Mesenchymal stem cell (in vitro differentiated cells and primary cell): ENCODE results near the gene LBR.

ENCODE experiments used
- DNase-seq: peaks from one replicate; pipeline ENCODE4 v3.0.0-alpha.2; 2013
- H2AFZ ChIP-seq: one replicate; pipeline ENCODE4 v1.6.1; 2013; ENCODE audit warnings: low read depth, mild to moderate bottlenecking, control low read depth, inconsistent platforms, low read length, moderate library complexity
- H2AK5ac ChIP-seq: 2 replicates; pipeline ENCODE4 v1.6.1; 2013; ENCODE audit warnings: low read length, moderate library complexity, mild to moderate bottlenecking, inconsistent platforms; ENCODE audit not compliant: severe bottlenecking
- H2BK120ac ChIP-seq: one replicate; pipeline ENCODE4 v1.6.1; 2013; ENCODE audit warnings: low read depth, mild to moderate bottlenecking, inconsistent platforms, low read length, moderate library complexity
- H2BK12ac ChIP-seq, 2 experiments: one replicate each; pipeline ENCODE4 v1.6.1; 2013; ENCODE audit warnings: inconsistent platforms in 2 of 2, low read length in 2 of 2, mild to moderate bottlenecking in 2 of 2, moderate library complexity in 2 of 2, control low read depth in 1 of 2
- H2BK15ac ChIP-seq: one replicate; pipeline ENCODE4 v1.6.1; 2013; ENCODE audit warnings: mild to moderate bottlenecking, low read depth, inconsistent platforms; ENCODE audit not compliant: poor library complexity, severe bottlenecking
- H2BK5ac ChIP-seq: 2 replicates; pipeline ENCODE4 v1.6.1; 2013; ENCODE audit warnings: low read depth, mild to moderate bottlenecking, low read length, control low read depth, inconsistent platforms; ENCODE audit not compliant: poor library complexity, severe bottlenecking
- H3K14ac ChIP-seq, 2 experiments: one replicate each; pipeline ENCODE4 v1.6.1; 2013; ENCODE audit warnings: inconsistent platforms in 2 of 2, low read length in 2 of 2, control low read depth in 1 of 2, mild to moderate bottlenecking in 1 of 2, moderate library complexity in 1 of 2
- H3K18ac ChIP-seq, 2 experiments: one replicate each; pipeline ENCODE4 v1.6.1; 2013; ENCODE audit warnings: inconsistent platforms in 2 of 2, low read length in 2 of 2, control low read depth in 1 of 2, low read depth in 1 of 2, mild to moderate bottlenecking in 1 of 2
- H3K23ac ChIP-seq, 2 experiments: one replicate each; pipeline ENCODE4 v1.6.1; 2013; ENCODE audit warnings: inconsistent platforms in 2 of 2, low read length in 2 of 2, mild to moderate bottlenecking in 2 of 2, moderate library complexity in 2 of 2, control low read depth in 1 of 2
- H3K27ac ChIP-seq: 2 replicates; pipeline ENCODE4 v1.5.1; 2013; ENCODE audit warnings: mild to moderate bottlenecking, moderate library complexity, low read length, control low read depth, inconsistent platforms; ENCODE audit not compliant: poor library complexity, severe bottlenecking
- H3K27me3 ChIP-seq, 2 experiments: 2 replicates each; pipeline versions ENCODE4 v1.6.1 to v1.7.0; 2013; ENCODE audit warnings: low read length in 2 of 2, mild to moderate bottlenecking in 2 of 2, moderate library complexity in 2 of 2, control low read depth in 1 of 2, inconsistent platforms in 1 of 2; ENCODE audit not compliant: control insufficient read depth in 1 of 2, insufficient read depth in 1 of 2
- H3K36me3 ChIP-seq, 2 experiments: 2 replicates each; pipeline versions ENCODE4 v1.6.1 to v1.7.0; 2013; ENCODE audit warnings: low read length in 2 of 2, control low read depth in 1 of 2, inconsistent platforms in 1 of 2, low read depth in 1 of 2, mild to moderate bottlenecking in 1 of 2; ENCODE audit not compliant: insufficient read depth in 2 of 2, control insufficient read depth in 1 of 2
- H3K4ac ChIP-seq, 2 experiments: one replicate each; pipeline ENCODE4 v1.6.1; 2013; ENCODE audit warnings: inconsistent platforms in 2 of 2, low read length in 2 of 2, mild to moderate bottlenecking in 2 of 2, moderate library complexity in 2 of 2, control low read depth in 1 of 2, low read depth in 1 of 2
- H3K4me1 ChIP-seq: 2 replicates; pipeline ENCODE4 v1.6.1; 2013; ENCODE audit warnings: low read depth, low read length, control low read depth; ENCODE audit not compliant: control insufficient read depth, insufficient read depth
- H3K4me2 ChIP-seq: 2 replicates; pipeline ENCODE4 v1.6.1; 2013; ENCODE audit warnings: low read length, mild to moderate bottlenecking, inconsistent platforms; ENCODE audit not compliant: poor library complexity, severe bottlenecking
- H3K4me3 ChIP-seq, 2 experiments: 2 replicates each; pipeline versions ENCODE4 v1.5.1 to v1.7.0; 2013; ENCODE audit warnings: low read length in 2 of 2, mild to moderate bottlenecking in 2 of 2, control low read depth in 1 of 2, low read depth in 1 of 2; ENCODE audit not compliant: insufficient read depth in 1 of 2
- H3K79me1 ChIP-seq: replicated peaks from 2 replicates; pipeline ENCODE4 v1.6.1; 2013; ENCODE audit warnings: mild to moderate bottlenecking, control low read depth, low read length, inconsistent platforms; ENCODE audit not compliant: poor library complexity, severe bottlenecking
- H3K9ac ChIP-seq: 2 replicates; pipeline ENCODE4 v1.7.0; 2013; ENCODE audit warnings: mild to moderate bottlenecking, low read length, moderate library complexity
- H3K9me3 ChIP-seq: 2 replicates; pipeline ENCODE4 v1.7.0; 2013; ENCODE audit warnings: mild to moderate bottlenecking, low read length; ENCODE audit not compliant: control insufficient read depth
- H4K8ac ChIP-seq: one replicate; pipeline ENCODE4 v1.6.1; 2013; ENCODE audit warnings: inconsistent platforms, mild to moderate bottlenecking, low read length, moderate library complexity
- H4K91ac ChIP-seq: one replicate; pipeline ENCODE4 v1.6.1; 2013; ENCODE audit warnings: mild to moderate bottlenecking, low read length, inconsistent platforms
- WGBS: methylation state at CpG from one replicate; pipeline ENCODE4 v1.1.7; 2013; ENCODE audit warnings: mixed read lengths; 5-methylcytosine and 5-hydroxymethylcytosine counted together

Gene LBR

GRCh38 chr1:225435076-225435475 is 7.2 kb upstream of the LBR start:
- H2BK120ac ChIP-seq, result no peak overlapping the region
- no peak overlapping the region for H2BK15ac ChIP-seq
- no peak overlapping the region for H3K23ac ChIP-seq
- no peak overlapping the region for H3K4me3 ChIP-seq
- H2BK5ac ChIP-seq, result no peak overlapping the region
- H3K14ac ChIP-seq, result no peak overlapping the region
- no peak overlapping the region for H3K27ac ChIP-seq
- no peak overlapping the region for H3K4ac ChIP-seq
- H2AFZ ChIP-seq, result no peak overlapping the region
- peaks cover 0 to 6% of the 10 kb centered on the region in 2 experiments for H3K36me3 ChIP-seq
- no peaks in the 10 kb centered on the region for H3K4me1 ChIP-seq
- no peaks in the 10 kb centered on the region for H3K79me1 ChIP-seq
- H2AK5ac ChIP-seq, result no peak overlapping the region
- no peak overlapping the region for H3K4me2 ChIP-seq
- no peak overlapping the region for H4K91ac ChIP-seq
- 89% methylated on average over 4 of the region's 6 CpGs for WGBS
- H2BK12ac ChIP-seq, result no peak overlapping the region
- DNase-seq, result no peak
- H3K27me3 ChIP-seq, result peaks cover 0 to 18% of the 10 kb centered on the region in 2 experiments
- H3K9ac ChIP-seq, result no peak overlapping the region
- H4K8ac ChIP-seq, result no peak overlapping the region
- no peaks in the 10 kb centered on the region for H3K9me3 ChIP-seq
- H3K18ac ChIP-seq, result no peak overlapping the region

GRCh38 chr1:225434046-225434445 is 6.2 kb upstream of the LBR start:
- 87% methylated on average over 5 of the region's 5 CpGs for WGBS

GRCh38 chr1:225431081-225431863 is 3.4 kb upstream of the LBR start:
- no peaks in the 10 kb centered on the region for H3K79me1 ChIP-seq
- H3K4me2 ChIP-seq, result no peak overlapping the region
- no peak overlapping the region for H3K18ac ChIP-seq
- no peak overlapping the region for H2BK120ac ChIP-seq
- H3K23ac ChIP-seq, result peak overlapping the region in 1 of 2 experiments; percentile 50
- no peak overlapping the region for H3K9ac ChIP-seq
- H2BK12ac ChIP-seq, result peak overlapping the region in 1 of 2 experiments; percentile 42
- no peaks in the 10 kb centered on the region for H3K9me3 ChIP-seq
- peak overlapping the region in 1 of 2 experiments; percentile 18 for H3K14ac ChIP-seq
- H2BK5ac ChIP-seq, result no peak overlapping the region
- no peak overlapping the region for H4K91ac ChIP-seq
- no peak overlapping the region for H4K8ac ChIP-seq
- H3K36me3 ChIP-seq, result peaks cover 0 to 6% of the 10 kb centered on the region in 2 experiments
- no peak for DNase-seq
- no peak overlapping the region for H3K4me3 ChIP-seq
- 95% methylated on average over 36 of the region's 36 CpGs for WGBS
- no peak overlapping the region for H3K27ac ChIP-seq
- peaks cover 0 to 15% of the 10 kb centered on the region in 2 experiments for H3K27me3 ChIP-seq
- no peak overlapping the region for H2AK5ac ChIP-seq
- no peak overlapping the region for H2AFZ ChIP-seq
- H2BK15ac ChIP-seq, result no peak overlapping the region
- H3K4ac ChIP-seq, result no peak overlapping the region
- peaks cover 2% of the 10 kb centered on the region for H3K4me1 ChIP-seq

More at GRCh38 chr1:225434046-225434445, 6.2 kb upstream of the LBR start:
- no peak overlapping the region for H4K8ac ChIP-seq
- no peak overlapping the region for H4K91ac ChIP-seq
- no peak overlapping the region for H2BK15ac ChIP-seq
- no peak overlapping the region for H2BK12ac ChIP-seq
- H3K14ac ChIP-seq, result no peak overlapping the region
- no peak overlapping the region for H3K23ac ChIP-seq
- no peak overlapping the region for H3K4me2 ChIP-seq
- no peak overlapping the region for H3K9ac ChIP-seq
- no peak overlapping the region for H3K18ac ChIP-seq
- no peak overlapping the region for H3K4ac ChIP-seq
- H3K79me1 ChIP-seq, result no peaks in the 10 kb centered on the region
- H3K9me3 ChIP-seq, result no peaks in the 10 kb centered on the region
- no peak overlapping the region for H2AFZ ChIP-seq
- H3K4me3 ChIP-seq, result no peak overlapping the region
- peaks cover 0 to 18% of the 10 kb centered on the region in 2 experiments for H3K27me3 ChIP-seq
- H2AK5ac ChIP-seq, result no peak overlapping the region
- H2BK5ac ChIP-seq, result no peak overlapping the region
- no peak overlapping the region for H2BK120ac ChIP-seq
- peaks cover 0 to 6% of the 10 kb centered on the region in 2 experiments for H3K36me3 ChIP-seq
- no peaks in the 10 kb centered on the region for H3K4me1 ChIP-seq
- no peak for DNase-seq
- H3K27ac ChIP-seq, result no peak overlapping the region

- Histone ChIP-seq H2BK120ac (no peak overlapping the region), H2AFZ (no peak overlapping the region), H3K9ac (no peak overlapping the region), H2BK12ac (no peak overlapping the region), H3K14ac (no peak overlapping the region), H4K91ac (no peak overlapping the region), H3K79me1 (no peaks in the 10 kb centered on the region), H3K36me3 (peaks cover 0 to 6% of the 10 kb centered on the region in 2 experiments), H2BK5ac (no peak overlapping the region), H3K4me3 (no peak overlapping the region), H3K4ac (no peak overlapping the region), H3K4me2 (peak overlapping the region; percentile 12), H3K27me3 (peaks cover 0 to 10% of the 10 kb centered on the region in 2 experiments), H4K8ac (no peak overlapping the region), H3K23ac (no peak overlapping the region), H2BK15ac (no peak overlapping the region), H3K4me1 (peaks cover 3% of the 10 kb centered on the region), H2AK5ac (no peak overlapping the region), H3K18ac (no peak overlapping the region), H3K9me3 (no peaks in the 10 kb centered on the region), H3K27ac (no peak overlapping the region)
- WGBS, result 96% methylated on average over 7 of the region's 7 CpGs
- no peak for DNase-seq
These were observed 2.5 kb upstream of the LBR start for GRCh38 chr1:225430301-225430700.
